GM12891 (cell line): ENCODE results near the gene PRKAB1.

ENCODE experiments used
- DNase-seq: peaks from one replicate; pipeline ENCODE4 v3.0.0; 2011; ENCODE audit warnings: low spot score; ENCODE audit not compliant: insufficient read length
- FAIRE-seq: peaks from 2 replicates; lab custom pipeline; 2011; peaks lifted over from hg19 to GRCh38; lab: Jason Lieb, UNC
- PAX5 ChIP-seq: IDR thresholded peaks from 2 replicates; pipeline ENCODE4 v1.6.1; 2011; ENCODE audit warnings: low read length, moderate library complexity, mild to moderate bottlenecking; ENCODE audit not compliant: insufficient read depth, severe bottlenecking
- POLR2A ChIP-seq: IDR thresholded peaks from 2 replicates; pipeline ENCODE4 v1.6.1; 2011; ENCODE audit warnings: low read depth, low read length, control low read depth
- POLR2AphosphoS5 ChIP-seq: IDR thresholded peaks from 2 replicates; pipeline ENCODE4 v1.6.1; 2011; ENCODE audit warnings: low read depth, low read length, control low read depth
- POU2F2 ChIP-seq: IDR thresholded peaks from 2 replicates; pipeline ENCODE4 v1.6.1; 2011; ENCODE audit warnings: low read depth, mild to moderate bottlenecking, control low read depth, low read length, moderate library complexity
- SPI1 ChIP-seq: IDR thresholded peaks from 2 replicates; pipeline ENCODE4 v1.6.1; 2011; ENCODE audit warnings: low read depth, low read length, control low read depth
- TAF1 ChIP-seq: IDR thresholded peaks from 2 replicates; pipeline ENCODE4 v1.6.1; 2011; ENCODE audit warnings: low read depth, low read length, control low read depth

The PRKAB1 gene

GRCh38 chr12:119660076-119660475 is 7.9 kb upstream of the PRKAB1 start:
- DNase-seq (no peak), FAIRE-seq (no peak)
- TF ChIP-seq POU2F2 (no peak), SPI1 (peak; percentile 29; the same call in 1 of the 2 replicates)

GRCh38 chr12:119661882-119662281 is 6.1 kb upstream of the PRKAB1 start:
- DNase-seq (no peak), FAIRE-seq (no peak)

GRCh38 chr12:119664642-119665041 is 3.3 kb upstream of the PRKAB1 start:
- DNase-seq, result no peak
- no peak for TF ChIP-seq SPI1
- FAIRE-seq, result no peak

More at GRCh38 chr12:119661882-119662281, 6.1 kb upstream of the PRKAB1 start:
- TF ChIP-seq POU2F2, result no peak
- TF ChIP-seq PAX5, result no peak
- TF ChIP-seq POLR2A, result no peak
- no peak for TF ChIP-seq TAF1
- TF ChIP-seq SPI1, result no peak
- no peak for TF ChIP-seq POLR2AphosphoS5

GRCh38 chr12:119665164-119665929 is 2.6 kb upstream of the PRKAB1 start:
- FAIRE-seq, result no peak
- DNase-seq, result no peak
- TF ChIP-seq PAX5 (no peak), POLR2A (no peak), SPI1 (no peak)

- no peak for FAIRE-seq
- TF ChIP-seq SPI1 (peak; percentile 53), PAX5 (no peak), POU2F2 (no peak), POLR2A (peak; percentile 40; the same call in 1 of the 2 replicates)
- DNase-seq, result no peak
Measured at GRCh38 chr12:119666226-119666795, 1.6 kb upstream of the PRKAB1 start.

- DNase-seq (no peak), FAIRE-seq (peak; percentile 83)
- TF ChIP-seq POU2F2, result 0 out of 2 replicates have a peak, but pooled peaks have one; percentile 12
- TF ChIP-seq SPI1, result peak; percentile 67
- TF ChIP-seq POLR2AphosphoS5, result no peak
- TF ChIP-seq TAF1, result no peak
- no peak for TF ChIP-seq POLR2A
Measured at GRCh38 chr12:119666900-119667576, 895 bp upstream of the PRKAB1 start.

- TF ChIP-seq POU2F2 (no peak), POLR2A (no peak), PAX5 (no peak), TAF1 (no peak), POLR2AphosphoS5 (no peak), SPI1 (no peak)
- DNase-seq, result no peak
- no peak for FAIRE-seq
Measured at GRCh38 chr12:119668324-119668841, 450 bp downstream of the PRKAB1 start.

- no peak for FAIRE-seq
- no peak for DNase-seq
- TF ChIP-seq POLR2A (no peak), TAF1 (no peak), POU2F2 (no peak), SPI1 (no peak), POLR2AphosphoS5 (no peak), PAX5 (no peak)
Measured at GRCh38 chr12:119669744-119670472, 2.0 kb downstream of the PRKAB1 start.

- TF ChIP-seq POLR2AphosphoS5 (no peak), SPI1 (no peak), POU2F2 (no peak), TAF1 (no peak), POLR2A (no peak), PAX5 (no peak)
- FAIRE-seq (no peak), DNase-seq (no peak)
Measured at GRCh38 chr12:119671070-119671469, 3.1 kb downstream of the PRKAB1 start.

- TF ChIP-seq POU2F2, result no peak
- TF ChIP-seq PAX5, result no peak
- no peak for TF ChIP-seq POLR2AphosphoS5
- TF ChIP-seq POLR2A, result no peak
- no peak for TF ChIP-seq SPI1
- no peak for TF ChIP-seq TAF1
- DNase-seq, result no peak
- FAIRE-seq, result no peak
Measured at GRCh38 chr12:119672194-119672593, 4.3 kb downstream of the PRKAB1 start.
